C4-2B (cell line): ENCODE data around the gene SLC30A3.

ENCODE experiments used
- H3K27ac ChIP-seq: fragments of 450-650 bp; 2 replicates; pipeline ENCODE4 v1.5.1; 2017
- CTCF ChIP-seq: fragments of 450-650 bp; conservative IDR thresholded peaks from 2 replicates; pipeline ENCODE4 v1.5.1; 2017; ENCODE audit warnings: mild to moderate bottlenecking
- ZFX ChIP-seq: fragments of 450-650 bp; IDR thresholded peaks from 2 replicates; pipeline ENCODE4 v1.6.1; 2017

SLC30A3 gene

GRCh38 chr2:27212626-27213471 lies 50.0 kb downstream of the SLC30A3 start:
- TF ChIP-seq CTCF, result no peak
- TF ChIP-seq ZFX, result peak; percentile 55
- H3K27ac ChIP-seq, result peak overlapping the region; percentile 95

- TF ChIP-seq CTCF (no peak), ZFX (peak; percentile 91)
- peak within 1 kb of the TSS; percentile 95 for H3K27ac ChIP-seq
These were observed 50.8 kb downstream of the SLC30A3 start, which contains the start of the genes ATRAID and SLC5A6 for GRCh38 chr2:27211943-27212625. ATRAID (plus strand) TSS chr2:27212041; CDS start chr2:27212369, 328 bp downstream. SLC5A6 (minus strand) TSS chr2:27212268; CDS start chr2:27207650, 4,618 bp downstream.

- peak overlapping the region; percentile 95 for H3K27ac ChIP-seq
- TF ChIP-seq ZFX, result no peak
- TF ChIP-seq CTCF, result no peak
These were observed 51.5 kb downstream of the SLC30A3 start for GRCh38 chr2:27211241-27211942.

GRCh38 chr2:27209621-27210401 lies 53.0 kb downstream of the SLC30A3 start:
- no peak for TF ChIP-seq CTCF
- no peak for TF ChIP-seq ZFX
- H3K27ac ChIP-seq, result peak overlapping the region; percentile 95

- no peak overlapping the region for H3K27ac ChIP-seq
- TF ChIP-seq ZFX, result no peak
- no peak for TF ChIP-seq CTCF
These were observed 54.3 kb downstream of the SLC30A3 start for GRCh38 chr2:27208486-27209050.

- no peak overlapping the region for H3K27ac ChIP-seq
- TF ChIP-seq CTCF (no peak), ZFX (no peak)
These were observed 56.5 kb downstream of the SLC30A3 start for GRCh38 chr2:27206346-27206745.
